PFSK-1 (cell line): Measurements from ENCODE around the gene MYH9.

Source experiments
- FOXP2 ChIP-seq: optimal IDR thresholded peaks from 2 replicates; pipeline ENCODE3; 2011; ENCODE audit warnings: borderline replicate concordance, control low read depth, inconsistent platforms; ENCODE audit not compliant: insufficient read depth; ENCODE audit errors: extremely low read length, extremely low read depth
- POLR2AphosphoS5 ChIP-seq: IDR thresholded peaks from 2 replicates; pipeline ENCODE4 v1.6.1; 2012; ENCODE audit warnings: low read depth, mild to moderate bottlenecking, control low read depth, low read length, moderate library complexity
- REST ChIP-seq, 2 experiments: IDR thresholded peaks; 2 replicates each; pipeline versions ENCODE4 v1.6.1 to v1.8.0; 2011 to 2012; ENCODE audit warnings: low read depth in 2 of 2, low read length in 2 of 2, control low read depth in 1 of 2, inconsistent platforms in 1 of 2, mild to moderate bottlenecking in 1 of 2, moderate library complexity in 1 of 2; ENCODE audit not compliant: insufficient read depth in 1 of 2
- SIN3A ChIP-seq: IDR thresholded peaks from 2 replicates; pipeline ENCODE4 v1.6.1; 2012; ENCODE audit warnings: mild to moderate bottlenecking, low read length, moderate library complexity, borderline replicate concordance; ENCODE audit not compliant: insufficient read depth
- TAF1 ChIP-seq: IDR thresholded peaks from 2 replicates; pipeline ENCODE4 v1.6.1; 2012; ENCODE audit warnings: low read length, control low read depth, borderline replicate concordance; ENCODE audit not compliant: insufficient read depth

The MYH9 gene

DNA sequence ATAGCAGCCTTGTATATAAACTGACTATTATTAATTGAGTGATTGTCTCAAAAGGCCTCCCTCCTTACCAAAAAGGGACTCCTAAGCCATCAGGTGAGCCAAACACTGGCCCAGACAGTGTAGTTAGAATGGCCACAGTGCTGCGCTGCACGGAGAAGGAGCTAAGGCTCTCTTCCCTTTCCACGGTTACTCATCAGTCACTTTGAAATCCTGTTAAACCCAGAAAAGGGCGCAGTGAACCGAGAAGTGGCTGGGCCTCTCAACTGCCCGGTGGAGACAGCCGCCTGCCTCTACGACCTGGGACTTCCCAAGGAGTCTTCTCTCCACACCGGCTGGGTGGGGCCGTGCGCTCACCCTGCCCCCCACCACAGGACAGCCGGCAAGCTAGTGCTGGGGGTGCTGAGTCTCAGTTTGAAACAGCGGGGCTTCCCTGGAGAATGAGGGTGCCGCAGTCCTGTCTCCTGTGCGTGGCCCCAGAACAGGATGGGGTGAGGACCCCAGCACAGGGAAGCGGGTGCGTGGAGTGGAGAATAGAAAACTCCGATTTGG lies 1.3 kb downstream of the MYH9 start:
- TF ChIP-seq SIN3A (no peak), FOXP2 (no peak), REST (IDR thresholded peaks at IDR 0.05; ENCODE audit: insufficient read depth in 1 of 2, low read depth in 2 of 2, low read length in 2 of 2) (no peak), POLR2AphosphoS5 (no peak), TAF1 (no peak)

- no peak for TF ChIP-seq POLR2AphosphoS5
- no peak for TF ChIP-seq SIN3A
- TF ChIP-seq TAF1 = no peak
- TF ChIP-seq FOXP2 = no peak
- no peak for TF ChIP-seq REST (IDR thresholded peaks at IDR 0.05; ENCODE audit: insufficient read depth in 1 of 2, low read depth in 2 of 2, low read length in 2 of 2)
Observed at GRCh38 chr22:36385491-36386350, 2.0 kb downstream of the MYH9 start.

- TF ChIP-seq SIN3A (peak; percentile 90; the same call in 1 of the 2 replicates), REST (IDR thresholded peaks at IDR 0.05; ENCODE audit: insufficient read depth in 1 of 2, low read depth in 2 of 2, low read length in 2 of 2) (peak in 1 of 2 experiments; percentile 35; a peak in 1 of 4 replicates), FOXP2 (peak; percentile 76), POLR2AphosphoS5 (no peak), TAF1 (no peak)
Observed at GRCh38 chr22:36384766-36385481, 2.8 kb downstream of the MYH9 start.

DNA sequence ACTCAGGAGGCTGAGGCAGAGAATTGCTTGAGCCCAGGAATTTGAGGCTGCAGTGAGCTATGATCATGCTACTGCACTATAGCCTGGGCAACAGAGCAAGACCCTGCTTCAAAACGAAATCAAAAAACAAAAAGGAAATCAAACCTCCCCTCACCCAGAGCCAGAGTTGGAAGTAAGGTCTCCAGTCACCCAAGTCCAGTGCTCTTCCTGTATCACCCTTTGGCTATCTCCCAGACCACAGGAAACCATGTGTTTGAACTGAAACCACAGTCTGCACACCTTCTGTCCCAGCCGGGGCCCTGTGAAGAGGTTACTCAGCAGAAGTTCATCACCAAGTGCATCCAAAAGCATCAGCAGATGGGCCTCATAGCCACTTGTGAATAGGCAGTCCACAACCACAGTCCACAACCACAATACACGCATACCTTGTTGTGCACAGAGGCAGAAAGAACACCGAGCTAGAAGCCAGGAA lies 4.6 kb downstream of the MYH9 start:
- TF ChIP-seq REST (IDR thresholded peaks at IDR 0.05; ENCODE audit: insufficient read depth in 1 of 2, low read depth in 2 of 2, low read length in 2 of 2) = no peak
- TF ChIP-seq TAF1 = no peak
- TF ChIP-seq POLR2AphosphoS5 = no peak
- no peak for TF ChIP-seq FOXP2
- TF ChIP-seq SIN3A = no peak
